OCI-LY3 (cell line): ENCODE measurements around the gene ZDHHC22.

ENCODE experiments used
- EZH2phosphoT487 ChIP-seq: fragments of 200-600 bp; shearing (Covaris generic); IDR thresholded peaks from 2 replicates; pipeline ENCODE4 v1.6.1; 2018; ENCODE audit warnings: antibody characterized with exemption, mixed run types, low read depth
- TF ChIP-seq, protein P1 (sequence below): fragments of 200-600, 300-600 bp; sonication (generic); IDR thresholded peaks from 2 replicates; pipeline ENCODE4 v1.5.1; 2014; ENCODE audit warnings: antibody characterized with exemption, low read length, low read depth

DNA sequence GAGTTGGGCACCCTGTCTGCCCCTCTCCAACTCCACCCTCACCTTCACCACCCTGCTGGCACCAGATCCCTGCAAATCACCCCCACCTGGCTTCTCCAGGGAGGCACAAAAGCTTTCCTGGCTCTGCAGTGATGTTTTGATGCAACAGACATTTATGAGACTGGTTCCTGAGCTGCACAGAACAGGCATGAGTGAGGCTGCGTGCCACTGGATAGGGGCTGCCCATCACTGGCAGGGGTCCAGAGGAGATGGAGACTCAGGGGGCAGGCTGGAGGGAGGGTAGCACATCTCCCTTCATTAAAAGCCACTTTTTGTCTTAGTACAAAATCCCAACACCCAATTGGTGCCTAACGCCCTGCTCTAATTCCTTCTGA is 17.3 kb upstream of the ZDHHC22 start:
- TF ChIP-seq, protein P1, sequence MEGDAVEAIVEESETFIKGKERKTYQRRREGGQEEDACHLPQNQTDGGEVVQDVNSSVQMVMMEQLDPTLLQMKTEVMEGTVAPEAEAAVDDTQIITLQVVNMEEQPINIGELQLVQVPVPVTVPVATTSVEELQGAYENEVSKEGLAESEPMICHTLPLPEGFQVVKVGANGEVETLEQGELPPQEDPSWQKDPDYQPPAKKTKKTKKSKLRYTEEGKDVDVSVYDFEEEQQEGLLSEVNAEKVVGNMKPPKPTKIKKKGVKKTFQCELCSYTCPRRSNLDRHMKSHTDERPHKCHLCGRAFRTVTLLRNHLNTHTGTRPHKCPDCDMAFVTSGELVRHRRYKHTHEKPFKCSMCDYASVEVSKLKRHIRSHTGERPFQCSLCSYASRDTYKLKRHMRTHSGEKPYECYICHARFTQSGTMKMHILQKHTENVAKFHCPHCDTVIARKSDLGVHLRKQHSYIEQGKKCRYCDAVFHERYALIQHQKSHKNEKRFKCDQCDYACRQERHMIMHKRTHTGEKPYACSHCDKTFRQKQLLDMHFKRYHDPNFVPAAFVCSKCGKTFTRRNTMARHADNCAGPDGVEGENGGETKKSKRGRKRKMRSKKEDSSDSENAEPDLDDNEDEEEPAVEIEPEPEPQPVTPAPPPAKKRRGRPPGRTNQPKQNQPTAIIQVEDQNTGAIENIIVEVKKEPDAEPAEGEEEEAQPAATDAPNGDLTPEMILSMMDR = no peak
- TF ChIP-seq EZH2phosphoT487 = no peak
